GM13976 (cell line): ENCODE results near the gene ADRB2.
"Not testable (repeated sequence)": the region's sequence is repeated elsewhere in the genome, so short reads cannot be mapped to it uniquely, and the experiment has no call there.

Source experiments
- DNase-seq: peaks from one replicate; pipeline ENCODE4 v3.0.0; 2012; ENCODE audit warnings: low spot score
- in situ Hi-C: fragments of 300-500 bp; cut with MboI; formaldehyde crosslinking; loops from one replicate; pipeline ENCODE4 v1.12.0; 2022; ENCODE audit warnings: low sequenced_read_pairs, mixed read lengths, inconsistent platforms; ENCODE audit not compliant: unreplicated experiment
- TF ChIP-seq, protein P1 (sequence below): IDR thresholded peaks from 2 replicates; pipeline ENCODE4 v1.5.1; 2012; ENCODE audit warnings: borderline replicate concordance, mild to moderate bottlenecking; ENCODE audit not compliant: insufficient read depth; ENCODE audit errors: extremely low read depth, missing control alignments, control extremely low read depth

ADRB2 gene

DNA sequence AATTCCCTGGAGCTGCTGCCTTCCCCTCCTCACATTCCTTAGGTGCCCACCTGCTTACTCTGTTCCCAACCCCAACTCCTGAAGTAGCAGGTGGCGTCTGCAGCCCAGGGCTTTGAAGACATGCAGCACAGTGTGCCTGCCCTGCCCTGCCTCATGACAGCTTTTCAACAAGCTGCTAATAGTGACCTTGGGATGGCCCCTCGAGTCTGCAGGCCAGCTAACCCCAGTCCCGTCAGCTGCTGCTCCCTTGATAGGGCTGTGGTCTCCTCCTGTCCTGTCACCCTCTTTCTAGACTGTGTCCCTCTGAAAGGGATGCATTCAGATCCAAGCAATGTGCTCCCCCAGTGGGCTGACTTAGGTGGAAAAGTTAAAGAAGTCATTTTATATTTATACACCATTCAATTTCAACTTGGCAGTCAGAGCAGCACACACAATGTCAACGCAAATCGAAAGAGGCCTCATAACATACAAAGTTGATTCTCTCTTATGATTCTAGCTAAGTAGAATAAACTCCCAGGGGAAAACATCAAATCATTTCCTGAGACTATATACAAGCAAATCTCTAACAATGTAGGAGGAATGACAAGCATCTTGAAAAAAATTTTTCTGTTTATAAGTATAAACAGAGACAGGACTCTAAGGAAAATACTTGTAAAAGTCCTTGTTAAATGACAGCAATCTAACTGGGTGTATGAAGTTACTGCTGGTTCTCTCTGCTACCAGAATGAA, 37.9 kb downstream of the ADRB2 start:
- TF ChIP-seq, protein P1, sequence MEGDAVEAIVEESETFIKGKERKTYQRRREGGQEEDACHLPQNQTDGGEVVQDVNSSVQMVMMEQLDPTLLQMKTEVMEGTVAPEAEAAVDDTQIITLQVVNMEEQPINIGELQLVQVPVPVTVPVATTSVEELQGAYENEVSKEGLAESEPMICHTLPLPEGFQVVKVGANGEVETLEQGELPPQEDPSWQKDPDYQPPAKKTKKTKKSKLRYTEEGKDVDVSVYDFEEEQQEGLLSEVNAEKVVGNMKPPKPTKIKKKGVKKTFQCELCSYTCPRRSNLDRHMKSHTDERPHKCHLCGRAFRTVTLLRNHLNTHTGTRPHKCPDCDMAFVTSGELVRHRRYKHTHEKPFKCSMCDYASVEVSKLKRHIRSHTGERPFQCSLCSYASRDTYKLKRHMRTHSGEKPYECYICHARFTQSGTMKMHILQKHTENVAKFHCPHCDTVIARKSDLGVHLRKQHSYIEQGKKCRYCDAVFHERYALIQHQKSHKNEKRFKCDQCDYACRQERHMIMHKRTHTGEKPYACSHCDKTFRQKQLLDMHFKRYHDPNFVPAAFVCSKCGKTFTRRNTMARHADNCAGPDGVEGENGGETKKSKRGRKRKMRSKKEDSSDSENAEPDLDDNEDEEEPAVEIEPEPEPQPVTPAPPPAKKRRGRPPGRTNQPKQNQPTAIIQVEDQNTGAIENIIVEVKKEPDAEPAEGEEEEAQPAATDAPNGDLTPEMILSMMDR, result no peak
- in situ Hi-C loops, result no loop called here

DNA sequence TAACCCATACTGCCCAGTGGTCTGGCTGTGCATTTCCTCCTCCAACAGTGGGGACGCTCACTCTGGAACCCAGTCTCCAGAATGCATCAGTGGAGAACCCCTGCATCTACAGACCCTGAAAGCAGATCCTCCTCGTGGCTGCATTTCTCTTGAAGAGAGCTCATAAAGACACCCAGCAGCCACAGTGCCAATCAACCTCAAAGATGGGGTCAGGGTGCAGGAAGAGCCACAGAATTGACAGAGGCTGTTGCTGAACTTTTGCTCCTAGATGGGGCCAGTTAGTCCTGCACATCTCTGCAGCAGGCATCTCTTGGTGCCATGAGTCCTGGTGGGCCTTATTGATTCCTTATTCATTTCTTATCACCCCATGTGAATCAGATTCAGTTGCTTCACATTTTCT, 39.6 kb downstream of the ADRB2 start:
- DNase-seq, result no peak
- TF ChIP-seq, protein P1, result no peak
- in situ Hi-C loops, result no loop called here

More for the DNA sequence above, 37.9 kb downstream of the ADRB2 start:
- no peak for DNase-seq

DNA sequence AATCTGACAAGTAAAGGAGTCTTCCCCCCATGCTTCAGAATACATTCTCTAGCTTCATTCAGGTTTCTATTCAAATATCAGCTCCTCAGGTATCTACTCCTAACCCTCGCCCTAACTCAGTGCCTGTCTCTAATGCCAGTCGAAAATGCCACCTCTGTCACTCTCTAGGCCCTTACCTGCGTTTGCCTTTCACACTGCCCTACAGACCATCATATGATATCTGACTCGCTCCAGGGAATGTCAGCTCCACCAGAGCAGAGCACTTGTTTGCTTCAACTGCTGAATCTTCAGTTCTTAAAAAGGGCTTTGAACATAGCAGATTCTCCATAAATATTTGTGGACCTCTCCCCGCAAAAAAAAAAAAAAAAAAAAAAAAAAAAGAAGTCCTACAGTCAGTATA, 46.7 kb downstream of the ADRB2 start:
- in situ Hi-C loops, result no loop called here
- no peak for DNase-seq
- TF ChIP-seq, protein P1, result no peak

DNA sequence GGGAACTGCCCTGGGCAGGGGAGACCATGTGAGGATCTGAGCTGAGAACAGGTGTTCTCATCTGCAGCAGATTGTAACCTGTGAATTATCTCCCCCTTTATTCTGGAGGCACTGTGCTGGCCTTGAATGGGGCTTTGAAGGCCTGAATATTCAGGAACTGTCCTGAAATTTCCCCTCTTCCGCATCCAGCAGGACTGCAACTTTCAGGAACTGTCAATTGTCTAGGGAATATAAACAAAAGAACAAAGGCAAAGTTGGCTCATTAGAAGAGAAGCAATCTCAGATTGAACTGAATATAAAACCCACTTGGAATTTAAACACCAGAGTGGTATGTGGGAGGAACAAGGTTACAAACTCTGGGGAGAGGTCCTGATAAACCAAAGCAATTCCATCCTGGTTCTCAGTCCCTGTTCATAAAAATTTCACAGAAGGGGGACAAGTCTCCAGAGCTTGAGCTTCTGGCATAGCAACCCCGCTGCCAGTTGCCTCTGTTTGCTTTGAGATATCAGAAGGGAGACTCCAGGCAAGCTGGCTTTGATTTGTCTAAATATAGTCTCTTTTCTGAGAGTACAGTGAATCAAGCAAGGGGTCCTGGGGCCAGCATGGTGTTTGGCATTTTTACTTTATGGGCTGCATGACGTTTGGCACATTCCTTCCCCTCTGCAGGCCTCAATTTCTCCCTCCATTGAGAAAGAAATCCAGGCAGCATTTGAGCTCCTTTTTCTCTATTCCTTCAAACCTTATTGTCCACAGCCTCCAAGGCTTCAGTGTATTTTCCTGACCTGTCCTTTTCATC, 47.5 kb downstream of the ADRB2 start:
- in situ Hi-C loops, result no loop called here
- no peak for DNase-seq
- TF ChIP-seq, protein P1, result no peak

DNA sequence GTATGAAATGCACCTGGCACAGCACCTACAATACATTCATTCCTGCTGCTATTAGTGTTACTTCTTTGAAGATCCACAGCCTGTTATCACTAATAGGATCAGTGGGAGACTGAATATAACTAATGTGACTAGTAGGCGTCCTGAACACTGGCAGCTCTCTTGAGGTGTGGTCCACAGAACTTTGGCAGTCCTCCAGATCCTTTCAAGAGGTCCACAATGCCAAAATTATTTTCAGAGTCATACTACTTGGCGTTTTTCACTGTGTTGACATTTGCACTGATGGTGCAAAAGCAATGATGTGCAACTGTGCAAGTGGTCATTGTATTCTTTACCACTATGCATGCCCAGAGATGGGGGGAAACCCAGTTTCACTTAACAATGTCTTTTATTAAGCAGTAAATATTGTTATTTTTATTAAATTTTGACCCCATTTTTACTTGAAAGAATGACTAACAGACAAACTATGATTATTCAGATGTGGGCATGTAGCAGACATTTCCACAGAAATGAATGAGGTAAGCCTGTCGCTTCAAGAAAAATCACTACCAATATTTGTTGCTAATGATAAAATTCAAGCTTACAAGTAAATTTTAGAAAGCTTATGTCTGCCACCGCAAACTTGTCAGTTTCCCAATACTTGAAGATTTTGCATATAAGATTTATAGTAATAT, 48.9 kb downstream of the ADRB2 start:
- DNase-seq, result no peak
- TF ChIP-seq, protein P1, result no peak
- in situ Hi-C loops, result no loop called here

DNA sequence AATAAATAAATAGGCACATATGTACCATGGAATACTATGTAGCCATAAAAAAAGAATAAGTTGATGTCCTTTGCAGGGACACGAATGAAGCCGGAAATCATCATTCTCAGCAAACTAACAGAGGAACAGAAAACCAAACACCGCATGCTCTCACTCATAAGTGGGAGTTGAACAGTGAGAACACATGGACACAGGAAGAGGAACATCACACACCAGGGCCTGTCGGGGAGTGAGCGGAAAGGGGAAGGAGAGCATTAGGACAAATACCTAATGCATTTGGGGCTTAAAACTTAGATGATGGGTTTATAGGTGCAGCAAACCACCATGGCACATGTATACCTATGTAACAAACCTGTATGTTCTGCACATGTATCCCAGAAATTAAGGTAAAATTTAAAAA, 51.0 kb downstream of the ADRB2 start:
- in situ Hi-C loops, DNase-seq: not testable (repeated sequence)
